ENCODE measurements around the gene PTPRO.

- TF ChIP-seq CTCF (IDR thresholded peaks at IDR 0.05) (no peak), POLR2A (IDR thresholded peaks at IDR 0.05) (no peak)
Measured at GRCh38 chr12:15525441-15525840, 203.1 kb downstream of the PTPRO start.
